WTC11 (cell line): Measurements from ENCODE around the gene EFNA5. TPM values are rescaled to one million over a fixed set of nuclear protein-coding genes. Genes with fewer than 3 reads are reported as not detected.
A peak's percentile ranks its signal among the peaks of the same experiment; 100 is the strongest.

Source experiments
- ATAC-seq: fragments of 200-7000 bp; cut with Tn5 transposase; 2 replicates; pipeline ENCODE4 v1.10.0; 2021; ENCODE audit warnings: mild to moderate bottlenecking, moderate library complexity
- CTCF ChIA-PET: fragments of 300-600 bp; sonication (Branson Sonifier 250); formaldehyde crosslinking; loops from one replicate; lab custom pipeline; 2021; ENCODE audit warnings: antibody characterized with exemption; lab: Charles Lee
- POLR2A ChIA-PET: fragments of 350-600 bp; sonication (Branson Sonifier 250); formaldehyde crosslinking; loops from one replicate; lab custom pipeline; 2021; ENCODE audit warnings: antibody characterized with exemption; lab: Charles Lee
- DNase-seq: peaks from one replicate; pipeline ENCODE4 v3.0.0; 2021; ENCODE audit warnings: low spot score
- H3K27ac Mint-ChIP-seq: 2 replicates; pipeline ENCODE4 v1.8.0; 2021; ENCODE audit warnings: mixed read lengths
- H3K27me3 Mint-ChIP-seq: 2 replicates; pipeline ENCODE4 v1.8.0; 2021; ENCODE audit warnings: low read depth, mild to moderate bottlenecking, moderate library complexity, mixed read lengths
- H3K36me3 Mint-ChIP-seq: 2 replicates; pipeline ENCODE4 v1.8.0; 2021; ENCODE audit warnings: mixed read lengths
- H3K4me1 Mint-ChIP-seq: 2 replicates; pipeline ENCODE4 v1.8.0; 2022; ENCODE audit warnings: mixed read lengths
- H3K4me3 Mint-ChIP-seq: 2 replicates; pipeline ENCODE4 v1.8.0; 2021; ENCODE audit warnings: mild to moderate bottlenecking, moderate library complexity, mixed read lengths
- H3K9me3 Mint-ChIP-seq: 2 replicates; pipeline ENCODE4 v1.8.0; 2021; ENCODE audit warnings: mixed read lengths
- AFF4 ChIP-seq: sonication (generic); formaldehyde crosslinking; IDR thresholded peaks from 2 replicates; pipeline ENCODE4 v1.8.1; 2023; ENCODE audit warnings: mild to moderate bottlenecking, missing genetic modification reagents, borderline replicate concordance
- ATF3 ChIP-seq: sonication (generic); formaldehyde crosslinking; conservative IDR thresholded peaks from 2 replicates; pipeline ENCODE4 v1.8.1; 2022; ENCODE audit warnings: mild to moderate bottlenecking, missing genetic modification reagents
- ATF6 ChIP-seq: sonication (generic); formaldehyde crosslinking; IDR thresholded peaks from 2 replicates; pipeline ENCODE4 v1.8.1; 2023; ENCODE audit warnings: mild to moderate bottlenecking, missing genetic modification reagents
- E2F4 ChIP-seq: sonication (generic); formaldehyde crosslinking; IDR thresholded peaks from 2 replicates; pipeline ENCODE4 v1.8.1; 2022; ENCODE audit warnings: low read depth, mild to moderate bottlenecking, moderate library complexity, missing genetic modification reagents, borderline replicate concordance
- E2F5 ChIP-seq: sonication (generic); formaldehyde crosslinking; IDR thresholded peaks from 2 replicates; pipeline ENCODE4 v1.8.1; 2022; ENCODE audit warnings: mild to moderate bottlenecking, moderate library complexity, missing genetic modification reagents
- EMX1 ChIP-seq: fragments of 250-450 bp; sonication (Bioruptor Pico); IDR thresholded peaks from 2 replicates; pipeline ENCODE4 v1.8.0; 2021; ENCODE audit warnings: mild to moderate bottlenecking
- GABPB1 ChIP-seq: sonication (generic); formaldehyde crosslinking; IDR thresholded peaks from 2 replicates; pipeline ENCODE4 v1.8.1; 2023; ENCODE audit warnings: mild to moderate bottlenecking, missing genetic modification reagents
- JUN ChIP-seq: sonication (generic); formaldehyde crosslinking; IDR thresholded peaks from 2 replicates; pipeline ENCODE4 v1.8.0; 2023; ENCODE audit warnings: mild to moderate bottlenecking, missing genetic modification reagents
- MAX ChIP-seq: sonication (generic); formaldehyde crosslinking; IDR thresholded peaks from 2 replicates; pipeline ENCODE4 v1.8.0; 2022; ENCODE audit warnings: mild to moderate bottlenecking, missing genetic modification reagents
- MLX ChIP-seq: sonication (generic); formaldehyde crosslinking; IDR thresholded peaks from 2 replicates; pipeline ENCODE4 v1.8.1; 2023; ENCODE audit warnings: mild to moderate bottlenecking, missing genetic modification reagents, moderate library complexity
- NFE2L1 ChIP-seq: sonication (generic); formaldehyde crosslinking; IDR thresholded peaks from 2 replicates; pipeline ENCODE4 v1.8.1; 2023; ENCODE audit warnings: missing genetic modification reagents
- NR3C1 ChIP-seq: sonication (generic); formaldehyde crosslinking; conservative IDR thresholded peaks from 2 replicates; pipeline ENCODE4 v1.8.1; 2023; ENCODE audit warnings: low read depth, mild to moderate bottlenecking, missing genetic modification reagents
- PREB ChIP-seq: sonication (generic); formaldehyde crosslinking; IDR thresholded peaks from 2 replicates; pipeline ENCODE4 v1.8.1; 2022; ENCODE audit warnings: mild to moderate bottlenecking, missing genetic modification reagents, moderate library complexity, borderline replicate concordance
- RELA ChIP-seq: sonication (generic); formaldehyde crosslinking; IDR thresholded peaks from 2 replicates; pipeline ENCODE4 v1.8.1; 2022; ENCODE audit warnings: missing genetic modification reagents, mild to moderate bottlenecking, borderline replicate concordance
- TEAD1 ChIP-seq: sonication (generic); formaldehyde crosslinking; IDR thresholded peaks from 2 replicates; pipeline ENCODE4 v1.8.0; 2022; ENCODE audit warnings: mild to moderate bottlenecking, missing genetic modification reagents
- TEAD4 ChIP-seq: sonication (generic); formaldehyde crosslinking; IDR thresholded peaks from 2 replicates; pipeline ENCODE4 v1.8.0; 2022; ENCODE audit warnings: mild to moderate bottlenecking, missing genetic modification reagents
- USF1 ChIP-seq: sonication (generic); formaldehyde crosslinking; IDR thresholded peaks from 2 replicates; pipeline ENCODE4 v1.8.0; 2022; ENCODE audit warnings: mild to moderate bottlenecking, missing genetic modification reagents
- USF2 ChIP-seq: sonication (generic); formaldehyde crosslinking; IDR thresholded peaks from 2 replicates; pipeline ENCODE4 v1.8.1; 2023; ENCODE audit warnings: mild to moderate bottlenecking, missing genetic modification reagents, moderate library complexity
- ZMAT4 ChIP-seq: fragments of 250-450 bp; sonication (Bioruptor Pico); IDR thresholded peaks from 2 replicates; pipeline ENCODE4 v1.9.0; 2021; ENCODE audit warnings: mild to moderate bottlenecking
- ZNF138 ChIP-seq: sonication (generic); formaldehyde crosslinking; conservative IDR thresholded peaks from 2 replicates; pipeline ENCODE4 v1.8.1; 2022; ENCODE audit warnings: mild to moderate bottlenecking, moderate library complexity, missing genetic modification reagents
- ZNF263 ChIP-seq: sonication (generic); formaldehyde crosslinking; IDR thresholded peaks from 2 replicates; pipeline ENCODE4 v1.8.1; 2022; ENCODE audit warnings: low read depth, mild to moderate bottlenecking, moderate library complexity, missing genetic modification reagents
- ZNF671 ChIP-seq: fragments of 250-450 bp; sonication (Bioruptor Pico); IDR thresholded peaks from 2 replicates; pipeline ENCODE4 v1.8.0; 2021; ENCODE audit warnings: mild to moderate bottlenecking
- total RNA-seq: library from RNA; stranded (reverse); gene quantifications from 3 replicates; pipeline ENCODE4 v1.2.3, GENCODE V29; 2021

Gene EFNA5
- total RNA-seq, 1 experiment from 2014 or later, result 17.4 TPM

GRCh38 chr5:107464416-107464815 is 206.3 kb downstream of the EFNA5 start:
- H3K27ac Mint-ChIP-seq, result peak overlapping the region; percentile 72
- DNase-seq, result no peak
- H3K9me3 Mint-ChIP-seq, result peaks cover 3% of the 10 kb centered on the region; the same call in 1 of the 2 replicates
- peaks cover 2% of the 10 kb centered on the region for H3K36me3 Mint-ChIP-seq
- POLR2A ChIA-PET, result interaction anchor here (0.6 kb wide), 1 partner anchor 27 kb away, joined by 3 read pairs; no protein-coding TSS in a partner anchor
- peaks cover 83% of the 10 kb centered on the region for H3K4me1 Mint-ChIP-seq
- CTCF ChIA-PET, result interaction anchor here (0.7 kb wide), 1 partner anchor 108 kb away, joined by 3 read pairs; no protein-coding TSS in a partner anchor
- TF ChIP-seq MLX (CRISPR knock-in tag) (no peak), JUN (CRISPR knock-in tag) (no peak), NR3C1 (CRISPR knock-in tag) (no peak), ATF3 (CRISPR knock-in tag) (no peak), USF1 (no peak), EMX1 (CRISPR knock-in tag) (no peak), ZNF138 (CRISPR knock-in tag) (no peak), RELA (CRISPR knock-in tag) (no peak), TEAD4 (CRISPR knock-in tag) (no peak)
- no peak for ATAC-seq
- no peaks in the 10 kb centered on the region for H3K27me3 Mint-ChIP-seq
- no peak overlapping the region for H3K4me3 Mint-ChIP-seq

GRCh38 chr5:107463731-107464130 is 207.0 kb downstream of the EFNA5 start:
- CTCF ChIA-PET, result interaction anchor here (0.5 kb wide), 1 partner anchor 1338 kb away, joined by 3 read pairs; no protein-coding TSS in a partner anchor
- Mint-ChIP-seq H3K27me3 (no peaks in the 10 kb centered on the region), H3K4me3 (no peak overlapping the region), H3K36me3 (peaks cover 4% of the 10 kb centered on the region), H3K27ac (no peak overlapping the region), H3K9me3 (peaks cover 7% of the 10 kb centered on the region; the same call in 1 of the 2 replicates), H3K4me1 (peaks cover 78% of the 10 kb centered on the region)
- POLR2A ChIA-PET, result no interaction called here
- ATAC-seq, result no peak
- DNase-seq, result no peak
- TF ChIP-seq EMX1 (CRISPR knock-in tag) (no peak), MAX (CRISPR knock-in tag) (no peak), USF2 (CRISPR knock-in tag) (no peak), PREB (CRISPR knock-in tag) (no peak), E2F5 (no peak), GABPB1 (CRISPR knock-in tag) (no peak), E2F4 (no peak), TEAD4 (CRISPR knock-in tag) (no peak), AFF4 (CRISPR knock-in tag) (no peak), ATF6 (no peak), ZNF671 (no peak), NFE2L1 (no peak), RELA (CRISPR knock-in tag) (no peak), JUN (CRISPR knock-in tag) (no peak), ZMAT4 (no peak), ZNF263 (CRISPR knock-in tag) (no peak), TEAD1 (no peak)
